HepG2 (cell line): ENCODE measurements around the gene HS3ST3A1. TPM values are rescaled to one million over a fixed set of nuclear protein-coding genes. Genes with fewer than 3 reads are reported as not detected.

ENCODE experiments used
- ATAC-seq: fragments of 200-7000 bp; cut with Tn5 transposase; 3 replicates; pipeline ENCODE4 v1.9.1; 2020; ENCODE audit warnings: mild to moderate bottlenecking, moderate library complexity
- BruUV-seq: library from RNA; stranded (reverse); fragments of 400-500 nt; replicated peaks from 2 replicates; lab custom pipeline; 2021; lab: Mats Ljungman, UMichigan
- CTCF ChIA-PET: fragments of 300-600 bp; formaldehyde crosslinking; extraction: SDS; loops from one replicate; lab custom pipeline; 2021; ENCODE audit warnings: low total read pairs, inconsistent platforms, low intra/inter-chr PET ratio; lab: Yijun Ruan, JAX
- POLR2A ChIA-PET: fragments of 350-600 bp; sonication (Branson Sonifier 250); formaldehyde crosslinking; loops from one replicate; lab custom pipeline; 2020; ENCODE audit warnings: antibody characterized with exemption, inconsistent platforms; lab: Yijun Ruan, JAX
- DNase-seq: peaks from one replicate; pipeline ENCODE4 v3.0.0-alpha.2; 2015; ENCODE audit warnings: low spot score
- FAIRE-seq: peaks from 3 replicates; lab custom pipeline; 2011; peaks lifted over from hg19 to GRCh38; lab: Jason Lieb, UNC
- H2AFZ ChIP-seq: one replicate; pipeline ENCODE4 v1.6.1; 2011; ENCODE audit warnings: low read length, inconsistent platforms
- H3K27ac ChIP-seq: fragments of 300-600 bp; 3 replicates; pipeline ENCODE4 v1.8.0; 2011; ENCODE audit warnings: mixed run types, mild to moderate bottlenecking, mixed read lengths, low read length, inconsistent platforms; ENCODE audit not compliant: insufficient read depth; ENCODE audit errors: extremely low read length
- H3K27me3 ChIP-seq, 2 experiments: fragments of 200-600 bp in 1 of 2; 2 replicates in 1 of 2; 3 replicates in 1 of 2; pipeline versions ENCODE4 v1.6.0 to v1.8.0; 2011; ENCODE audit warnings: low read length in 2 of 2, mild to moderate bottlenecking in 2 of 2, moderate library complexity in 2 of 2, inconsistent platforms in 1 of 2; ENCODE audit not compliant: insufficient read depth in 2 of 2, control insufficient read depth in 1 of 2
- H3K36me3 ChIP-seq, 2 experiments: fragments of 200-600 bp in 1 of 2; replicated peaks in 1 of 2; 2 replicates in 1 of 2; 3 replicates in 1 of 2; pipeline versions ENCODE4 v1.5.1 to v1.8.0; 2011; ENCODE audit warnings: low read length in 2 of 2, inconsistent platforms in 1 of 2; ENCODE audit not compliant: insufficient read depth in 2 of 2, control insufficient read depth in 1 of 2
- H3K4me1 ChIP-seq: 2 replicates; pipeline ENCODE4 v1.5.1; 2012; ENCODE audit warnings: low read length, inconsistent platforms; ENCODE audit not compliant: insufficient read depth
- H3K4me2 ChIP-seq: 2 replicates; pipeline ENCODE4 v1.6.0; 2011; ENCODE audit warnings: low read depth, low read length, inconsistent platforms
- H3K4me3 ChIP-seq, 3 experiments: fragments of 200-600 bp in 1 of 3; sonication (generic), shearing (Covaris generic) in 1 of 3; replicated peaks in 1 of 3; 2 replicates each; pipeline ENCODE4 v1.5.1; 2011 to 2016; ENCODE audit warnings: low read length in 3 of 3, inconsistent platforms in 2 of 3, low read depth in 2 of 3, mild to moderate bottlenecking in 2 of 3, control low read depth in 1 of 3, mixed read lengths in 1 of 3; ENCODE audit not compliant: insufficient read depth in 1 of 3
- H3K79me2 ChIP-seq: one replicate; pipeline ENCODE4 v1.6.1; 2011; ENCODE audit warnings: low read length, inconsistent platforms; ENCODE audit not compliant: insufficient read depth
- H3K9ac ChIP-seq: 2 replicates; pipeline ENCODE4 v1.6.0; 2011; ENCODE audit warnings: mild to moderate bottlenecking, low read depth, low read length, inconsistent platforms; ENCODE audit not compliant: insufficient read depth
- H3K9me3 ChIP-seq: 2 replicates; pipeline ENCODE4 v1.5.1; 2012; ENCODE audit warnings: mild to moderate bottlenecking, low read length
- H4K20me1 ChIP-seq: 2 replicates; pipeline ENCODE4 v1.6.0; 2011; ENCODE audit warnings: inconsistent platforms, mild to moderate bottlenecking, low read length, moderate library complexity; ENCODE audit not compliant: insufficient read depth
- FOXJ3 ChIP-seq: sonication (generic); formaldehyde crosslinking; IDR thresholded peaks from 2 replicates; pipeline ENCODE4 v1.4.0; 2020; ENCODE audit warnings: missing genetic modification reagents, mild to moderate bottlenecking, borderline replicate concordance
- KLF13 ChIP-seq: sonication (generic); formaldehyde crosslinking; IDR thresholded peaks from 2 replicates; pipeline ENCODE4 v1.4.0; 2020; ENCODE audit warnings: mild to moderate bottlenecking, missing genetic modification reagents
- NR2F6 ChIP-seq, 2 experiments: IDR thresholded peaks; 2 replicates each; pipeline ENCODE4 v1.6.1; 2016; ENCODE audit warnings: antibody characterized with exemption in 1 of 2, mild to moderate bottlenecking in 1 of 2
- PHF5A ChIP-seq: IDR thresholded peaks from one replicate; pipeline ENCODE4 v1.6.1; 2018; ENCODE audit warnings: low read depth, missing genetic modification reagents; ENCODE audit not compliant: unreplicated experiment
- RXRB ChIP-seq: IDR thresholded peaks from 2 replicates; pipeline ENCODE4 v1.6.1; 2016; ENCODE audit warnings: borderline replicate concordance, missing genetic modification reagents, missing compliant biosample characterization
- ZNF124 ChIP-seq: sonication (generic); formaldehyde crosslinking; IDR thresholded peaks from 2 replicates; pipeline ENCODE4 v1.4.0; 2020; ENCODE audit warnings: missing genetic modification reagents
- ZNF18 ChIP-seq: sonication (generic); formaldehyde crosslinking; IDR thresholded peaks from 2 replicates; pipeline ENCODE4 v1.8.0; 2022; ENCODE audit warnings: mild to moderate bottlenecking, missing genetic modification reagents; ENCODE audit not compliant: insufficient replicate concordance
- ZNF562 ChIP-seq: sonication (generic); formaldehyde crosslinking; IDR thresholded peaks from 2 replicates; pipeline ENCODE4 v1.8.0; 2022; ENCODE audit warnings: missing genetic modification reagents, borderline replicate concordance
- ZNF569 ChIP-seq: sonication (generic); formaldehyde crosslinking; IDR thresholded peaks from 2 replicates; pipeline ENCODE4 v1.5.0; 2020; ENCODE audit warnings: mild to moderate bottlenecking, missing genetic modification reagents, moderate library complexity, borderline replicate concordance
- WGBS: methylation state at CpG from one replicate; pipeline ENCODE4 v1.1.6; 2017; ENCODE audit warnings: low lambda C conversion rate; 5-methylcytosine and 5-hydroxymethylcytosine counted together
- in situ Hi-C: cut with HindIII; loops from 2 replicates; pipeline ENCODE4 v1.10.0; 2017; ENCODE audit warnings: low pct_unique_long_range_greater_than_20kb; ENCODE audit not compliant: extremely low pct_ligation_motif_present
- intact Hi-C: fragments of 100-400 bp; cut with micrococcal nuclease; formaldehyde crosslinking; loops from one replicate; pipeline ENCODE4 v1.10.0; 2022; ENCODE audit not compliant: unreplicated experiment
- polyA plus RNA-seq, 8 experiments: library from polyadenylated mRNA; depleted of rRNA in 3 of 8; stranded (reverse) in 7 of 8; unstranded in 1 of 8; fragments of >200 nt; fragmentation: Illumina TruSeq in 4 of 8; extraction: Trizol in 4 of 8; gene quantifications; 2 replicates each; pipeline versions ENCODE4 v1.2.1 to v1.2.3, GENCODE V29; 2011 to 2016; ENCODE audit warnings: low read depth in 4 of 8, missing spikeins in 1 of 8, mixed read lengths in 1 of 8; ENCODE audit not compliant: insufficient read depth in 1 of 8
- total RNA-seq, 5 experiments: library from RNA; depleted of rRNA; stranded (reverse); fragments of >200 nt; fragmentation: Illumina TruSeq; extraction: Trizol; gene quantifications; 2 replicates each; pipeline ENCODE4 v1.2.3, GENCODE V29; 2016; ENCODE audit warnings: low read depth in 1 of 5
- TF ChIP-seq, protein P1 (sequence below): sonication (generic); formaldehyde crosslinking; IDR thresholded peaks from 2 replicates; pipeline ENCODE4 v1.9.0; 2021; ENCODE audit warnings: missing genetic modification reagents, borderline replicate concordance

HS3ST3A1 gene
- total and polyA plus RNA-seq, 2 of the 13 experiments (the other 11 are each of a cell fraction or from before 2014, with no cell fraction given), result 1.3 to 3.5 TPM

DNA sequence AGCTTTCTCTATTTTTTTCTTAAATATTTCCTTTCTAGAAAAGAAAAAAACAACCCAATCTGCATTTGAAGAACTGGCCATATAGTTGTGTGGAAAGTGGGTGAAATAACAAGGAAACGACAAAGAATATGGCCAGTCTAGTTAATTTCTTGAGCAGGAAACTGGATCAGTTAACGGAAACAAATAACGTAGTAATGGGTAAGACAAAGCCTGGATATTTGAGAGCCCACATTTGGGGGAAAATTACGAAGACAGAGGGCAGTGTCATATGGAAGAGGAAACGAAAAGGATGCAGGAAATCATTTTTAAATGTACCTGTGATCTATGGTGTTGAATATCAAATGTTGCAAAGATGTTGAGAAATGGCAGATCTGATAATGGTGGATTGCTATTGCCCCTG, 78.6 kb downstream of the HS3ST3A1 start (continued):
- TF ChIP-seq, protein P1, sequence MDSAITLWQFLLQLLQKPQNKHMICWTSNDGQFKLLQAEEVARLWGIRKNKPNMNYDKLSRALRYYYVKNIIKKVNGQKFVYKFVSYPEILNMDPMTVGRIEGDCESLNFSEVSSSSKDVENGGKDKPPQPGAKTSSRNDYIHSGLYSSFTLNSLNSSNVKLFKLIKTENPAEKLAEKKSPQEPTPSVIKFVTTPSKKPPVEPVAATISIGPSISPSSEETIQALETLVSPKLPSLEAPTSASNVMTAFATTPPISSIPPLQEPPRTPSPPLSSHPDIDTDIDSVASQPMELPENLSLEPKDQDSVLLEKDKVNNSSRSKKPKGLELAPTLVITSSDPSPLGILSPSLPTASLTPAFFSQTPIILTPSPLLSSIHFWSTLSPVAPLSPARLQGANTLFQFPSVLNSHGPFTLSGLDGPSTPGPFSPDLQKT (CRISPR knock-in tag), result no peak
- no peak for TF ChIP-seq ZNF18
- no peak for TF ChIP-seq ZNF562
- no peak for TF ChIP-seq FOXJ3

GRCh38 chr17:13522749-13523148, 79.0 kb downstream of the HS3ST3A1 start:
- CTCF ChIA-PET, result no interaction called here
- H3K4me3 ChIP-seq, result no peak overlapping the region
- 45% methylated on average over 1 of the region's 1 CpG for WGBS

More at GRCh38 chr17:13522749-13523148, 79.0 kb downstream of the HS3ST3A1 start:
- no peak for ATAC-seq
- DNase-seq, result no peak
- Histone ChIP-seq H3K79me2 (no peaks in the 10 kb centered on the region), H3K4me1 (peaks cover 19% of the 10 kb centered on the region), H2AFZ (no peak overlapping the region), H3K27me3 (no peaks in the 10 kb centered on the region), H3K9me3 (no peaks in the 10 kb centered on the region), H4K20me1 (no peaks in the 10 kb centered on the region), H3K4me2 (no peak overlapping the region), H3K36me3 (no peaks in the 10 kb centered on the region; a peak in 1 of 5 replicates), H3K9ac (no peak overlapping the region), H3K27ac (no peak overlapping the region)
- no TSS peak for BruUV-seq
- POLR2A ChIA-PET, result no interaction called here
- intact Hi-C loops (no loop called here), in situ Hi-C loops (no loop called here)
- no peak for TF ChIP-seq KLF13
- no peak for TF ChIP-seq ZNF124 (CRISPR knock-in tag)
- no peak for TF ChIP-seq PHF5A
- no peak for TF ChIP-seq ZNF569 (CRISPR knock-in tag)
- no peak for TF ChIP-seq RXRB
- no peak for TF ChIP-seq NR2F6 (IDR thresholded peaks at IDR 0.05)
- no peak for TF ChIP-seq NR2F6 (CRISPR knock-in tag; IDR thresholded peaks at IDR 0.05)
- FAIRE-seq, result no peak
